ENCODE data around the gene SHISA3. TPM values are rescaled to one million over a fixed set of nuclear protein-coding genes. Genes with fewer than 3 reads are reported as not detected.

Gene SHISA3
- total and polyA plus RNA-seq, 2 of the 8 experiments (the other 6 are each of a cell fraction or from before 2014, with no cell fraction given): 2.0 to 9.3 TPM

DNA sequence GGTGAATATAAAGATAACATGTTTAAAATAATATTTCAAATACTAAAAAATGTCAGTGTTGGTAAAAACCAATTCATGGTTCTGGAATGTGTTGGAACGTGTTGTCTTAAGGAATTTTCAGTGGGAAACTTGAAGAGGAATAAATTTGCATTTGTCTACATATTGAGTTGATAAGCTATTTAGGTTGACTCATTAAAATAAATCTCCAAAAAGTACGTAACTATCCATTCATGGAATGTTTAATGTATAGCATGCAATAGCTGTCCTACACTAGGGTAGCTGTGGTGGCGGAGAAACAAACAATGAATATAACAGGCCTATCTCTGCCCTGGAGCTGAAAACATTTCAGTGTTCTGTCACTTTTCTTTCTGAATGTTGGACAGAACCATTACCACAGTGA is 20.3 kb downstream of the SHISA3 start:
- POLR2A ChIA-PET (ENCODE audit: partially characterized antibody): interaction anchor here (1.3 kb wide), 1 partner anchor 240 kb away, joined by 3 read pairs; no protein-coding TSS in a partner anchor
- WGBS, 2 experiments (ENCODE audit: extremely low coverage in 1 of 2, insufficient coverage in 1 of 2, insufficient read length in 1 of 2, insufficient replicate concordance in 2 of 2, low coverage in 1 of 2, low lambda C conversion rate in 2 of 2, missing lambda C conversion rate in 1 of 2): 85% methylated on average over 3 of the region's 3 CpGs; no CpG with 5 or more reads in 1 of the 2 experiments

More for the DNA sequence above, 20.3 kb downstream of the SHISA3 start:
- no peaks in the 10 kb centered on the region for H3K27me3 ChIP-seq (replicated peaks in 1 of 4; ENCODE audit: control insufficient read depth in 3 of 4, extremely low read depth in 1 of 4, insufficient read depth in 3 of 4, low read length in 3 of 4)
- H3K56ac ChIP-seq (replicated peaks; ENCODE audit: insufficient read length, low read depth, low read length): no peak overlapping the region
- H3K4ac ChIP-seq (replicated peaks; ENCODE audit: insufficient read length, low read depth, low read length): no peak overlapping the region
- H2BK15ac ChIP-seq (ENCODE audit: low read length): no peak overlapping the region
- H3K79me2 ChIP-seq (ENCODE audit: control insufficient read depth in 1 of 2, insufficient read depth in 2 of 2, low read length in 2 of 2): no peaks in the 10 kb centered on the region
- no peak overlapping the region for H4K5ac ChIP-seq (ENCODE audit: insufficient read length, low read depth, low read length)
- CTCF ChIA-PET (ENCODE audit: partially characterized antibody): interaction anchor here (1.3 to 4.0 kb wide), 3 partner anchors 14 to 102 kb away, joined by 3 to 13 read pairs (median 12); no protein-coding TSS in a partner anchor
- no peak overlapping the region for H2BK5ac ChIP-seq (ENCODE audit: low read depth, low read length)
- no peaks in the 10 kb centered on the region for H3K79me1 ChIP-seq (ENCODE audit: low read depth, low read length)
- no peaks in the 10 kb centered on the region for H4K20me1 ChIP-seq (replicated peaks in 1 of 2; ENCODE audit: control insufficient read depth in 1 of 2, insufficient read depth in 2 of 2, low read length in 2 of 2)
- H3K4me1 ChIP-seq (replicated peaks in 1 of 4; ENCODE audit: control insufficient read depth in 3 of 4, insufficient read depth in 4 of 4, low read length in 3 of 4): peaks cover 0 to 3% (median 0%) of the 10 kb centered on the region in 4 experiments; a peak in 3 of 7 replicates
- H3K9ac ChIP-seq (replicated peaks in 1 of 4; ENCODE audit: extremely low read depth in 1 of 4, low read depth in 3 of 4, low read length in 3 of 4): no peak overlapping the region
- TF ChIP-seq ASH2L (IDR thresholded peaks at IDR 0.05; ENCODE audit: low read length) (no peak), SAP30 (IDR thresholded peaks at IDR 0.05; ENCODE audit: insufficient read depth, insufficient replicate concordance, low read length) (no peak), RNF2 (IDR thresholded peaks at IDR 0.05; ENCODE audit: borderline replicate concordance, low read depth, low read length, missing control alignments, poor library complexity, severe bottlenecking) (no peak), SIX5 (IDR thresholded peaks at IDR 0.05; ENCODE audit: low read depth, low read length) (no peak), SP4 (IDR thresholded peaks at IDR 0.05; ENCODE audit: low read length) (no peak), HDAC2 (IDR thresholded peaks at IDR 0.05; ENCODE audit: borderline replicate concordance in 1 of 2, low read depth in 2 of 2, low read length in 2 of 2) (no peak), JUND (IDR thresholded peaks at IDR 0.05; ENCODE audit: low read length) (no peak), BRCA1 (IDR thresholded peaks at IDR 0.05; ENCODE audit: low read depth, low read length) (no peak), GTF2F1 (IDR thresholded peaks at IDR 0.05; ENCODE audit: borderline replicate concordance, low read depth, low read length) (no peak)
- FAIRE-seq: no peak
- no peak overlapping the region for H3K23ac ChIP-seq (ENCODE audit: insufficient read length)
- no peak overlapping the region for H4K8ac ChIP-seq (ENCODE audit: extremely low read depth, insufficient read depth, low read length)
- no peak overlapping the region for H2BK120ac ChIP-seq (replicated peaks; ENCODE audit: low read depth, low read length)
- no peak overlapping the region for H3K18ac ChIP-seq (ENCODE audit: extremely low read depth, low read length)
- H3K9me3 ChIP-seq (ENCODE audit: insufficient read depth in 2 of 2, low read depth in 1 of 2, low read length in 1 of 2): no peaks in the 10 kb centered on the region
- H3K4me2 ChIP-seq (ENCODE audit: insufficient read depth in 1 of 2, low read depth in 2 of 2, low read length in 2 of 2): no peak overlapping the region
- no peak for DNase-seq (ENCODE audit: low read depth in 1 of 2, low spot score in 2 of 2)
- no peak overlapping the region for H3K27ac ChIP-seq (ENCODE audit: low read depth, low read length)
- no peak overlapping the region for H4K91ac ChIP-seq (replicated peaks; ENCODE audit: insufficient read length, low read length)
- H3K14ac ChIP-seq (ENCODE audit: insufficient read length): no peak overlapping the region
- H2BK12ac ChIP-seq (ENCODE audit: low read depth, low read length): no peak overlapping the region
- H2BK20ac ChIP-seq (ENCODE audit: low read length): no peak overlapping the region
- no peaks in the 10 kb centered on the region; a peak in 1 of 8 replicates for H3K36me3 ChIP-seq (ENCODE audit: control insufficient read depth in 2 of 4, insufficient read depth in 4 of 4, low read length in 3 of 4)
- no peaks in the 10 kb centered on the region for H3K23me2 ChIP-seq (ENCODE audit: low read depth, low read length)
- H2AFZ ChIP-seq (ENCODE audit: low read length): no peak overlapping the region
- no peak overlapping the region for H2AK5ac ChIP-seq (ENCODE audit: low read depth, low read length)
- H3K4me3 ChIP-seq (ENCODE audit: extremely low read depth in 1 of 4, insufficient read depth in 2 of 4, low read depth in 3 of 4, low read length in 4 of 4): no peak overlapping the region
